Measurements from ENCODE around the gene SSX2IP. TPM values are rescaled to one million over a fixed set of nuclear protein-coding genes. Genes with fewer than 3 reads are reported as not detected.
"Not testable (repeated sequence)": the region's sequence is repeated elsewhere in the genome, so short reads cannot be mapped to it uniquely, and the experiment has no call there.

SSX2IP gene
- total and polyA plus RNA-seq, 9 of the 15 experiments (the other 6 are each of a cell fraction or from before 2014, with no cell fraction given), result 20.6 to 96.7 (median 61.7) TPM

- H3K4me1 ChIP-seq (replicated peaks in 1 of 2; ENCODE audit: control insufficient read depth in 2 of 2, insufficient read depth in 2 of 2, low read length in 2 of 2), result peaks cover 5 to 36% of the 10 kb centered on the region in 2 experiments; a peak in 4 of 5 replicates
- POLR2A ChIA-PET, result interaction anchor here (0.6 to 1.0 kb wide), 4 partner anchors 16 to 78 kb away, joined by 3 to 4 read pairs (median 4); no protein-coding TSS in a partner anchor
- H3K9me3 ChIP-seq (replicated peaks; ENCODE audit: control insufficient read depth, insufficient read depth, low read depth, low read length); H3K79me2 ChIP-seq (ENCODE audit: control insufficient read depth, insufficient read depth, low read length); H3K9ac ChIP-seq (ENCODE audit: insufficient read depth in 1 of 2, low read depth in 2 of 2, low read length in 2 of 2); ATAC-seq; H3K36me3 ChIP-seq (ENCODE audit: control insufficient read depth, insufficient read depth, low read length); H3K27ac ChIP-seq (ENCODE audit: extremely low read depth, low read depth, low read length); H3K27me3 ChIP-seq (ENCODE audit: control insufficient read depth in 2 of 2, insufficient read depth in 2 of 2, low read length in 2 of 2); in situ Hi-C loops (cut with MboI); H4K20me1 ChIP-seq (replicated peaks; ENCODE audit: control insufficient read depth, insufficient read depth, low read length); H3K9me1 ChIP-seq (ENCODE audit: control insufficient read depth, insufficient read depth, low read length); FAIRE-seq; BruUV-seq (replicated peaks); H3K4me3 ChIP-seq; H2AFZ ChIP-seq (ENCODE audit: low read depth, low read length); H3K4me2 ChIP-seq (ENCODE audit: insufficient read depth, low read length); TF ChIP-seq FOXM1 (CRISPR knock-in tag; IDR thresholded peaks at IDR 0.05; ENCODE audit: low read depth); TEAD4 (CRISPR knock-in tag; IDR thresholded peaks at IDR 0.05; ENCODE audit: borderline replicate concordance): not testable (repeated sequence)
- 13% methylated on average over 2 of the region's 2 CpGs for WGBS (ENCODE audit: insufficient coverage, low coverage, missing lambda C conversion rate)
- intact Hi-C loops (cut with micrococcal nuclease), result loop anchor here (5.0 kb wide), 1 partner anchor 70 kb away; no protein-coding TSS in a partner anchor
- CTCF ChIA-PET (ENCODE audit: low intra/inter-chr PET ratio), result interaction anchor here (0.9 kb wide), 1 partner anchor 54 kb away, joined by 3 read pairs; no protein-coding TSS in a partner anchor
- peak in 1 of 4 experiments; percentile 28 for DNase-seq (ENCODE audit: extremely low read depth in 1 of 4, low spot score in 3 of 4)
- TF ChIP-seq GATAD2B (IDR thresholded peaks at IDR 0.05; ENCODE audit: borderline replicate concordance), result peak; percentile 60
- TF ChIP-seq SOX6 (IDR thresholded peaks at IDR 0.05), result peak; percentile 96
- peak; percentile 56; the same call in 1 of the 2 replicates for TF ChIP-seq MTA1 (IDR thresholded peaks at IDR 0.05; ENCODE audit: borderline replicate concordance)
- TF ChIP-seq FOXM1 (IDR thresholded peaks at IDR 0.05; ENCODE audit: low read depth), result peak; percentile 35; the same call in 1 of the 2 replicates
- TF ChIP-seq MEIS2 (IDR thresholded peaks at IDR 0.05; ENCODE audit: partially characterized antibody), result peak; percentile 58
- peak; percentile 45; the same call in 1 of the 2 replicates for TF ChIP-seq ELF2 (CRISPR knock-in tag; IDR thresholded peaks at IDR 0.05)
- peak; percentile 74 for TF ChIP-seq CTBP1 (IDR thresholded peaks at IDR 0.05; ENCODE audit: borderline replicate concordance)
- TF ChIP-seq EP300 (IDR thresholded peaks at IDR 0.05; ENCODE audit: low read length), result peak; percentile 76
- TF ChIP-seq TAL1 (IDR thresholded peaks at IDR 0.05), result peak; percentile 74
- TF ChIP-seq CBFA2T2 (conservative IDR thresholded peaks at IDR 0.05), result peak; percentile 64
- peak; percentile 83 for TF ChIP-seq SMARCA4 (IDR thresholded peaks at IDR 0.05)
- peak; percentile 59; the same call in 1 of the 2 replicates for TF ChIP-seq MTA2 (IDR thresholded peaks at IDR 0.05; ENCODE audit: low read depth)
- TF ChIP-seq TCF3 (CRISPR knock-in tag; IDR thresholded peaks at IDR 0.05), result peak; percentile 64
- peak; percentile 85 for TF ChIP-seq DPF2 (IDR thresholded peaks at IDR 0.05)
- TF ChIP-seq NFE2 (IDR thresholded peaks at IDR 0.05; ENCODE audit: low read depth), result peak; percentile 61; the same call in 1 of the 2 replicates
- 0 out of 4 replicates have a peak, but pooled peaks have one; percentile 26 to 32 for TF ChIP-seq TRIM24 (IDR thresholded peaks at IDR 0.05)
- TF ChIP-seq CBFA2T3 (IDR thresholded peaks at IDR 0.05), result peak; percentile 83
- TF ChIP-seq ZBTB2 (IDR thresholded peaks at IDR 0.05), result 0 out of 2 replicates have a peak, but pooled peaks have one; percentile 46
- peak; percentile 25; the same call in 1 of the 2 replicates for TF ChIP-seq GATA2 (CRISPR knock-in tag; IDR thresholded peaks at IDR 0.05)
- peak; percentile 91 for TF ChIP-seq ARID1B (IDR thresholded peaks at IDR 0.05)
- TF ChIP-seq LEF1 (IDR thresholded peaks at IDR 0.05), result peak; percentile 83
- TF ChIP-seq KDM1A (IDR thresholded peaks at IDR 0.05), result peak in 1 of 2 experiments; percentile 39; a peak in 2 of 4 replicates
- peak; percentile 75 for TF ChIP-seq TEAD4 (IDR thresholded peaks at IDR 0.05; ENCODE audit: low read length)
- TF ChIP-seq MNT (conservative IDR thresholded peaks at IDR 0.05), result 0 out of 4 replicates have a peak, but pooled peaks of 1 of the 2 experiments have one; percentile 18
Observed at GRCh38 chr1:84721872-84722271, 31.6 kb upstream of the SSX2IP start.

All from K562 (cell line).